ENCODE results near the gene ZNF276.
A peak's percentile ranks its signal among the peaks of the same experiment; 100 is the strongest.
"Not testable (repeated sequence)": the region's sequence is repeated elsewhere in the genome, so short reads cannot be mapped to it uniquely, and the experiment has no call there.

The ZNF276 gene

DNA sequence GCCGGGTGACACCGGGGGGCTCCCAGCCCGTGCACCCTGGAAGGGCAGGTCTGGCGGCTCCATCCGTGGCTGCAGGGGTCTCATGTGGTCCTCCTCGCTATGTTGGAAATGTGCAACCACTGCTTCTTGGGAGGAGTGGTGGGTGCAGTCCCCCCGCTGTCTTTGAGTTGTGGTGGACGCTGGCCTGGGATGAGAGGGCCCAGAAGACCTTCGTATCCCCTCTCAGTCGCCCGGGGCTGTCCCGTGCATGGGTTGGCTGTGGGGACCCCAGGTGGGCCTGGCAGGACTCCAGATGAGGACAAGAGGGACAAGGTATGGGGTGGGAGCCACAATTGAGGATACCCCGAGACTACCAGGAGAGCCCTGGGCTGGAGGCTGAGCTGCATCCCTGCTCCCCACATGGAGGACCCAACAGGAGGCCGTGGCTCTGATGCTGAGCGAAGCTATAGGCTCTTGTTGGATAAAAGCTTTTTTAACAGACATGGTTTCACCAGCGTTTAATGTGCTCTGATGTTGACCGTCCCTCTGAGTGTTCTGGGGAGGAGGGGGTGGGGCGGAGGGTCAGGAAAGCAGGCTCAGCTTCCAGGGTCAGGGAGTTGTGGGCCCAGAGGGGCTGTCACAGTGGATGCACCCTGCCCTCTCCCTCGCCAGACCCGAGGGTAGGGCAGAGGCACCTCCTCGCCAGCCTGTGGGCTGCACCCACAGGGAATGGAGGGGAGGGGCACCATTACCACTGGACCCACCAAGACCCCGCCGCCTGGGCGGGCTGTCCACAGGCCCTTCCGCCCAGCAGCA, 25.3 kb upstream of the ZNF276 start:
- DNase-seq (ENCODE audit: low read depth), result no peak

DNA sequence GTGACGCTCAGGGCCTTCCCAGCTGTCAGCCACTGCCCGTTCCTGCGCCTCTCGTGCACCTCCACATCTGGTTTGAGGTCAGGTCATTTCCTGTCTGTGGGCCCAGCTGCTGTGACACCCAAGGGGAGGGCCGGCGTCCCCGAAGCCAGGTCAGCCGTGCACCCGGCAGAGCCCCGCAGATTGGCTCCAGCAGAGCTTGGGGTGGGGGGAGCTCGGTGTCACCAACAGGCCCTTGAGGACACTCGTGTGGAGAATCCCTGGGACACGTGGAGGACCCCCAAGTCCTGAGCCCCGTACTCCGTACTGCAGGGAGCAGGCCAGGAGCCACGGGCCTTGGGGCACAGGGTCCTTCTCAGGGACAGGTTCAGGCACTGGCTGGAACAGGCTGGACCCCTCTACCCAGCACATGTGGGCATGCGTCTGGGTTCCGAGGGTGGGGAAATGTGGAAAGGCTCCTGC, 24.6 kb upstream of the ZNF276 start:
- DNase-seq (ENCODE audit: low read depth), result no peak

DNA sequence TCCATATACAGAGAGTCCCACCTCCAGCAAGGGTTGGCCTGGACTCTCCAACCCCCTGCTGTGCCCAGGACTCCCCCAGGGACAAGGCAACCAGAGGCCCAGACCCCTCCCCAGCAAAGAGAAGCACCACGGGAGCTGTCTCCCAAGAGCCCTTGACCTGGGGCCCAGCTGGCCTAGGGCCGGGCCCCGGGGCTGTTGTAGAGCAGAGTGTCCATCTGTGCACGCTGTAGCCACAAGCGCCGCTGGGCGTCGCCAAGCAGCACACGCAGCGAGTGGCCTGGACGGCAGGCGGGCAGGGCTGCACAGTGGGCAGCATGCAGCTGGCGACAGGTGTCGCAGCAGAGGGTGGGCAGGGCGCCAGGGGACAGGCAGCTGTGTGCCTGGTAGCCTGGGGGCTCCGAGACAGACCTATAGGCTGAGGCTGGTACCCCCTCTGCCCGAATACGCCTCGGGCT, 24.1 kb upstream of the ZNF276 start:
- DNase-seq (ENCODE audit: low read depth), result no peak

DNA sequence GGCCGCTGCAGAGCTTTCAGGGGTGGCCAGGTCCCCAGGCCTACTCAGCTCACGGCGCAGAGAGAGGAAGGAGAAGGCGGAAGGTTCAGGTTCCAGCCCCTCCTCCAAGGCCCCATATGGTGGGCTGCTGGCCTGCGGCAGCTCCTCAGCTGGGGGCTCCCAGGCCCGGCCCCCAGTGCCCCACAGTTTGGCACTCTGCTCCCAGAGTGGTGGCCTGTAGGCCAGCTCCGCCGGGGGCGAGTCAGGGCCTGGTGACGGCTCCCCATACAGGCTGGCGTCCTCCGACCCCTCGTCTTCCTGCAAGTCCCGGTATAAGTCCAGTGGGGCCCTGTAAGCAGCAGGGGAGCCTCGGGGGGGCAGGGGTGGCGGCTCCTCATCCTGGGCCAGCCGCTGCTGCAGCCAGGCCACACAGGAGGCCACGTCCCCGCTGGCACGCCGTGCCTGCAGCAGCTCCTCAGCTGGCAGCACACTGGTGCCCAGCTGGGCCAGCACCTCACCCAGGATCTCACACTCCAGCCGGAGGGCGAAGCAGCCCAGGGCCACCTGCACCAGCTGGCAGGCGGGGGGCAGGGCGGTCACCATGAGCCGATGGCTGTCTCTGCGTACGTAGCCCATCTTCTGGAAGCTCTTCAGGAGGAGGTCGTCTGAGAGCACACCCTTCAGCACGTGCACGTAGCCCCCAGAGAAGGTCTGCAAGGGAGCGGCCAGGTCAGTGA, 23.6 kb upstream of the ZNF276 start:
- DNase-seq (ENCODE audit: low read depth), result no peak

GRCh38 chr16:89698717-89699116, 22.6 kb upstream of the ZNF276 start:
- not testable (repeated sequence) for DNase-seq (ENCODE audit: low read depth)

DNA sequence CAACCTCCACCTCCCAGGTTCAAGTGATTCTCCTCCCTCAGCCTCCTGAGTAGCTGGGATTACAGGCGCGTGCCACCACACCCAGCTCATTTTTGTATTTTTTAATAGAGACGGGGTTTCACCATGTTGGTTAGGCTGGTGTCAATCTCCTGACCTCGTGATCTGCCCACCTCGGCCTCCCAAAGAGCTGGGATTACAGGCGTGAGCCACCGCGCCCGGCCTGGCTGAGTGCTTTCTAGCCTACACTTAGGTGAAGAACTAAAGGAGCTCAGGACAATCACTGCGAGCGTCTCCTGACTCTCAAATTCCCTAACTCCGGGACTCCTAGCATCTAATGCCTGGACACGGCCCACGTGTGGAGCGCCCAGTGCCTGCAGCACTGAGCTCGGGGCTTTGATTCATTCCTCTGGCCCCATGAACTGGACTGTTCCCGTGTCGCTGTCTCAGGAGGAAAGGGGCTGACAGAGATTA, 21.7 kb upstream of the ZNF276 start:
- DNase-seq (ENCODE audit: low read depth), result not testable (repeated sequence)

DNA sequence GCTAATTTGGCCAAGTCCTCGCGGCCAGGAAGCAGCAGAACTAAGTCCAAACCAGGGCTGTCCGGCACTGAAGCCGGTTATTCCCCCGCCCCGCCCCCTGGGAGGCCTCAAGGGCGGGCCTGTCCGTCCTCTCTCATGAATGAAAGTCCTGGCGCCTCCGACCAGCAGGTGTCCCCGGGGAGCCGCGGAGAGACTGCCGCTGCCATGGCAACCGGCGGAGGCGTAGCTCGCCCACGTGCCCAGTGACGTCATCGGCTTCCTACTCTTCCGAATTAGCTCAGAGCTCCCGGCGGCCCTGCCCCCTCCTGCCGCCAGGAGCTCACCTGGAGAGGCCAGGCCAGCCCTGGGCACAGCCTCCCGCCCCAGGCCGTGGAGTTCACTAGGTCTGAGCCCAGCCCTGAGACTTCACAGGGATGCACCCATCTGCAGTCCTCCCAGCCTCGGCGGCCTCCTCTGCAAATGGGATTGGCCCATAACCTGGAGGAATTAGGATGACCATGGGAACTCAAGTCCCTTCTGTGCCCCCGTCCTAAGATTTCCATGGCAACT, 21.2 kb upstream of the ZNF276 start:
- peak; percentile 99 for DNase-seq (ENCODE audit: low read depth)

DNA sequence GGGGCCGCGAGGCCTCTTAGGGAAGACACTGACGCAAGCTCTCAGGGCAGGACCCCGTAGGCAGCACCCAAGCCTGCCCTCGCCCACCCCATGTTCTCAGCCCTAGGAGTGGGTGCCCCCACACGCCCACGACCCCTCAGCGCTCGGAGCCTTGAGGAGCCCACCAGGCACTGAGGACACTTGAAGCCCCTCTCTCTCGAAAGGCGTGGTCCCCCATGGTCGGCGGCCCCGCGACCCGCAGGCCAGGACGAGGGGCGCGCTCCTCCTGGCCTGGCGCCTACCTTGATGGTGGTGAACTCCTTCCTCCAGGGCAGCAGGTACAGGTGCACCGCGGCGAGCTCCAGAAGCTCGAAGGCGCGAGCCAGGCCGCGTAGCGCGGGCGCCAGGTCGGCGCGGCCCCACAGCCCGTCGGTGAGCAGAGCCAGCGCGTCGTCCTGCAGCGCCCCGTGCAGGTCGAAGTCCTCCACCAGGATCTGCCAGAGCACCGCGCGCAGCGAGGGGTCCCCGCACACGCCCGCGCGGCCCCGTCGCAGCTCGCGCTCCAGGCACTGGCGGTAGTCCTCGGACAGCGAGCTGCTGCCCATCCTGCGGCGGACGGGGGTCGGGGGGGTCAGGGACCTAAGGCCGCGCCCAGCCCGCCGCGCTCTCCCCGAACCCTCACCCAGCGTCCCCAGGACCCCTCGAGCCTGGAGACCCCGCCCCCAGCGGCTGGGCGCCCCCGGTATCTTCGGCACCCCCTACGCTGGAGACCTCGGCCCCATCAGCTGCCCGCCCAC, 20.5 kb upstream of the ZNF276 start:
- DNase-seq (ENCODE audit: low read depth), result peak; percentile 38

- DNase-seq (ENCODE audit: low read depth), result peak; percentile 90
Observed at GRCh38 chr16:89701425-89702406, 19.6 kb upstream of the ZNF276 start, which contains the start of gene SPATA2L. SPATA2L (minus strand) TSS chr16:89701705; CDS start chr16:89701232, 473 bp downstream.

DNA sequence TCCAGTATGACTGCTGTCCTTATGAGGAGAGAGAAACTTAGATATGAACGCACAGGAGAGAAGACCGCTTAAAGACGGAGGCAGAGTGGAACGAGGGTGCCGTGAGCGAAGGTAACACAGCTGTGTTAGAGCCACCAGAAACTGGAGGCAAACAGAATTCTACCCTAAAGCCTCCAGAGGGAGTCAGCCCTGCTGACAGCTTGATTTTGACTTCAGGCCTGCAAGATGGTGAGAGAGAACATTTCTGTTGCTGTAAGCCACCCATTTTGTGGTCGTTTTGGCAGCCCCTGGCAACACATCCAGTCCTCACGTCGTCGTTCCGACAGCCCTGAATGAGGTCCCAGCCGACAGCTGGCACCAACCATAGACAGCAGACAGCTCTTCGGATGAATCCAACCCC, 17.1 kb upstream of the ZNF276 start:
- no peak for DNase-seq (ENCODE audit: low read depth)

- no peak for DNase-seq (ENCODE audit: low read depth)
Observed at GRCh38 chr16:89705006-89705405, 16.3 kb upstream of the ZNF276 start.

GRCh38 chr16:89706518-89707260, 14.6 kb upstream of the ZNF276 start:
- no peak for DNase-seq (ENCODE audit: low read depth)

- no peak for DNase-seq (ENCODE audit: low read depth)
Observed at GRCh38 chr16:89707695-89708094, 13.6 kb upstream of the ZNF276 start.

- DNase-seq (ENCODE audit: low read depth), result no peak
Observed at GRCh38 chr16:89708481-89708931, 12.8 kb upstream of the ZNF276 start.

- no peak for DNase-seq (ENCODE audit: low read depth)
Observed at GRCh38 chr16:89709166-89709565, 12.2 kb upstream of the ZNF276 start.

- no peak for DNase-seq (ENCODE audit: low read depth)
Observed at GRCh38 chr16:89709716-89710432, 11.5 kb upstream of the ZNF276 start.

DNA sequence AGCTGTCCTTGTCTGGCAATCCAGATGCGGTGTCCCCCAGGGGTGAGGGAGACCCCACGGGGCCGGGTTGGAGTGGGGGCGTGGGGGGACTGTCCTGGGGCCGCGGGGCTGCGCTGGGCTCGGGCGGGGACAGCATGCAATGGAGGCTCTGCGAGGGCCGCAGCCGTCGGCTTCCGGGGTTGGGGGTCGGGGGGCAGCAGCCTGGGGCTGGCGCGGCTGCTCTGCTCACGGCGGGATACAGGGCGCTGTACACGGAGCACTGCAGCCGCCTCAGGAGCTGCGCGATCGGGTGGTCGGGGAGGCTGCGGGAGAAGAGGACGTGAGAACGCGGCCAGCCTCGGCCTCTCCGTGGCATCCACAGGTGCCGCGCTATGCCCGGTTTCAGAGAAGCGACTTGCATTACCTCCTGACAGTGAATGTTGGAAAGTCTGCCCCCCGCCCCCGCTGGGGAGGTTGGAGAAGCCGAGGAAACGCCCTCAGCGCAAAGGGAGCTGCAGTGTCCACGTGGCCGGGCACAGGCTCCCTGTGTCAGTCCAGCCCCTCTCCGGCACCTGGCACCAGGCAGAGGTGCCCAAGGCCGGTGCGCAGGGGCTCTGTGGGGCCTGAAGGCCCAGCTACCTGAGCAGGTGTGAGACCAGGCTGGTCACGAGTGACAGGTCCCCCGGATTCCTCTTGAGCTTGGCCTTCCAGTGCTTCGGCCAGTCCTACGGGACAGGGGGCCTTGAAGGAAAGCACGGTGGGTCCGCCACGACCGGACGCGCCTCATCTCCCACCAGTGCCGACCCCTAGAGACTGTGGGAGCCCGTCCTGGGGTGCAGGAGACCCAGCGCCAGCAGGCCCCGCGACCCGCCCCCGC, 10.4 kb upstream of the ZNF276 start:
- no peak for DNase-seq (ENCODE audit: low read depth)

DNA sequence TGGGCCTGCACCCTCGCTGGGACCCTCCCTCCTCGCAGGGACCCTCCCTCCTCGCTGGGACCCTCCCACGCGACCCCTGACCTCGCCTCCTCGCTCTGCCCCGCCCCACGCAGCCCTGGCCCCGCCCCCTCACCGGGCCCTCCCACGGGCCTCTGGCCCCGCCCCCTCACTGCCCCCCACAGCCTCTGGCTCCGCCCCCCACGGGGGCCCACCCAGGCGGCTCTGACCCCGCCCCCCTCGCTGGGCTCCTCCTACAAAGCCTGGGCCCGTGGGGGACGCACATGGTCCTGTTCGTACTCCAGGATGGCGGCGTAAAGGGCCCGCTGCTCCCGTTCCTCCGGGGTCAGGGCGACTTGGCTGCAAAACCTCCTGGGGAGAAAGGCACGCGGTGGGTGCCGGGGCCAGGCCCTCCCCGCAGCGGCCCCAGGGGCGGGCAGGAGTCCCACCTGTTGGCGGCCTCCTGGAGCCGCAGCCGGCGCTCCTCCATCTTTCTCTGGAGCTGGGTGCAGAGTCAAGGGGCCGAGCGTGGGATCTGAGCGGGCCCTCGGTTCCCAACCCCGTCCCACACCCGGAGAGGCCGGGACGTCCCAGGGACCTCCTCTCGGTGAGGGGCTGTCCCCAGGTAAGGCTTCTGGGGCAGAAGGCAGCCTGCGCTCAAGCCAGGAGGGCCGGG, 9.6 kb upstream of the ZNF276 start:
- DNase-seq (ENCODE audit: low read depth), result peak; percentile 66
